Jurkat, Clone E6-1 (cell line): ENCODE data around the gene NMD3.
"Not testable (repeated sequence)": the region's sequence is repeated elsewhere in the genome, so short reads cannot be mapped to it uniquely, and the experiment has no call there.

ENCODE experiments used
- DNase-seq: peaks from one replicate; pipeline ENCODE4 v3.0.0-alpha.2; 2011; ENCODE audit warnings: low read depth, low spot score
- H3K4me3 ChIP-seq: 2 replicates; pipeline ENCODE4 v1.5.1; 2011; ENCODE audit warnings: mild to moderate bottlenecking, low read length, control low read depth, moderate library complexity

The NMD3 gene

GRCh38 chr3:161271646-161272045, 50.5 kb downstream of the NMD3 start:
- DNase-seq = peak; percentile 64
- H3K4me3 ChIP-seq = no peak overlapping the region

GRCh38 chr3:161272524-161272923, 51.4 kb downstream of the NMD3 start:
- no peak for DNase-seq
- no peak overlapping the region for H3K4me3 ChIP-seq

DNA sequence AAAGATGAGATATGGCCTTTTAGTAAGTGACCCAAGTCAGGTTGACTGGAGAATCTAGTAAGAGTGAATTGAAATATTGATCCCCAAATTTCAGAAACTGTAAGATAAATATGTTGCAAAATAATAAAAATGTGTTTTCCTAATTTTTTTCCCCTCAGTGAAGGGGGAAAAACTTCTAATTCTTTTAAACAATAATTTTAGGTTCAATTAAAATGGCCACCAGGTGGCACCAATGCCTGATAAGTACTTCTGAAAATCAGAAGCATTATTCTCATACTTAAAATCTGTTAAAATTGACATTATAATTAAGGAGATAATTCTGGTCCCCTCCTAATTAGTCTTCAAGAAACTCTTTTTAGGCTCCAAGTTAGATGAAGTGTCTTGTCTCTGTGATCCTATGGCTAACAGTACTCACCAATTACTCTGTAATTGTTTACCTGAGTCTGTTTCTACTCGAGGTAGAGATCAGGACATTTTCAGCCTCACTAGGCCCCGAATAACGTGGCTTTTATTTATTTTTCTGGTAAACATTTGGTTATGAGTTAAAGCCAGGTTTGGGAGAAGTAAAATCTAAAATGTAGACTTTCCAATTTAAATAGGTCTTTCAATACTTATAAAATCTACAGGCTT, 52.6 kb downstream of the NMD3 start:
- H3K4me3 ChIP-seq = no peak overlapping the region
- DNase-seq = peak; percentile 38

GRCh38 chr3:161274691-161275298, 53.7 kb downstream of the NMD3 start:
- DNase-seq = peak; percentile 57
- H3K4me3 ChIP-seq = no peak overlapping the region

DNA sequence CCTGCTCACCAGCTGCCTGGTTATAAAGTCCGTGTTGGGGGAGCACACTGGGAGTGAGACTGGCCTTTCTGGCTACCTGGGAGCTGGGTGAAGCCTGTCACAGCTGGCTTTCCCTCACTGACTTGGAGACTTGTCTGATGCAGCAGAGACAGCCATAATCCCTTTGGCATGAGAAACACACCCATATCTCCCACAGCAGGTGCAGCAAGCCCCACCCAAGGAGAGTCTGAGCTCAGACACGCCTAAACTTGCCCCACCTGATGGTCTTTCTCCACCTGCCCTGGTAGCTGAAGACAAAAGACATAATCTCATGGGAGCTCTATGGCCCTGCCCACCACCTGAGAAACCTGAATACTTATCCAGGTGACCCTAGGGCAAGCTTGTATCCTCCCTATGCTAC, 54.8 kb downstream of the NMD3 start:
- no peak overlapping the region for H3K4me3 ChIP-seq
- no peak for DNase-seq

- DNase-seq, H3K4me3 ChIP-seq: not testable (repeated sequence)
These were observed 61.3 kb downstream of the NMD3 start for GRCh38 chr3:161282387-161282786.

DNA sequence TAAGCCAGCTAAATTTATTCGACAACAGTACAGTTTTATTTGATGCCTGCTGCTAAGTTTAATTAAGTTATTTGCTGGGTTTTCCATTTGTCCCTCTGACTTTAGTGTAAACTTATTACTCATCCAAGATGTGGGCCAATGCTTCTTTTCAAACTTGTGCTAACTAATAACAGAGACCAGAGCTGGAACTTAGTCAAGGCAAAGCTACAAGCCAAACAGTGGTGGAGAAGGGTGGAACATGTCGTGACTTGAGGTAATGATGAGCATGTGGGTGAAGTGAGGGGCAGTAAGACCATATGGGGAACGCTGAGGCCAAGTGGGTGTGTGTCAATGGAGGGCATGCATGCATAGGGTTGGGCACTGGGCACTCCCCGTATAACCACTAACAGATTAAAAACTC, 63.9 kb downstream of the NMD3 start:
- DNase-seq = no peak
- H3K4me3 ChIP-seq = no peak overlapping the region

- no peak for DNase-seq
- no peak overlapping the region for H3K4me3 ChIP-seq
These were observed 68.1 kb downstream of the NMD3 start for GRCh38 chr3:161289174-161289573.

GRCh38 chr3:161291191-161291901, 70.2 kb downstream of the NMD3 start:
- no peak for DNase-seq
- H3K4me3 ChIP-seq = no peak overlapping the region

DNA sequence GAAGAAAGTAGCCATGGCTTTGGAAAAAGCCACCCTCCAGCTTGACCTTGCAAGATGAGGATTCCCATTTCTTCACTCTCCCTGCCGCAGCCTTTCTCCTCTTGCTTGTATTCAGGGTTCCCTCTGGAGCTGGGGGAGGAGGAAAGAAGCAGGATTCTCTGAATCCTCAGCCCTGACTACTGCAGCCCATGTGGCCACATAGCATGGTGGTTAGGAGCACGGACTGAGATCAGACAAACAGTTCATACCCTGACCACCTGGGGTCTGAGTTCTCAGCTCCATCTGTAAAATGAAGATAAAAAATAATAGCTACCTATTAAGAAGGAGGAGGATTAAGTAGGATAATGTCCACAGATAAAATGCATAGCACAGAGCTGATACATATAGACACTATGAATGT, 72.3 kb downstream of the NMD3 start:
- DNase-seq = no peak
- H3K4me3 ChIP-seq = no peak overlapping the region

DNA sequence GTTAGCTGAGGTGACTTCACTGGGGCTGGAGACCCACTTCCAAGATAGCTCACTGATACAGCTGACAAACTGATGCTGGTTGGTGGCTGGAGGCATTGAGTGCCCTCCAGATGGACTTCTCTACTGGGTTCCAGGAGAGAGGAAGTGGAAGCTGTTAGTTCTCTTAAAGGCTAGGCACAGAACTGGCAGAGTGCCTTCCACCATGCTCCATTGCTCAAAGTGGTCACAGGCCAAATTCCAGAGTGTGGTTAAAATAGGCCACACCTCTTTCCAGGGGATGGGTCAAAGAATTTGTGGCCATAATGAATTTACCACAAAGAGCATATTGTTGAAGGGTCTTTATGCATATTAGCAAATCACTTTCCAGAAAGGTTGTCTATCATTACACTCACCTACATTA, 74.2 kb downstream of the NMD3 start:
- H3K4me3 ChIP-seq = no peak overlapping the region
- DNase-seq = no peak

DNA sequence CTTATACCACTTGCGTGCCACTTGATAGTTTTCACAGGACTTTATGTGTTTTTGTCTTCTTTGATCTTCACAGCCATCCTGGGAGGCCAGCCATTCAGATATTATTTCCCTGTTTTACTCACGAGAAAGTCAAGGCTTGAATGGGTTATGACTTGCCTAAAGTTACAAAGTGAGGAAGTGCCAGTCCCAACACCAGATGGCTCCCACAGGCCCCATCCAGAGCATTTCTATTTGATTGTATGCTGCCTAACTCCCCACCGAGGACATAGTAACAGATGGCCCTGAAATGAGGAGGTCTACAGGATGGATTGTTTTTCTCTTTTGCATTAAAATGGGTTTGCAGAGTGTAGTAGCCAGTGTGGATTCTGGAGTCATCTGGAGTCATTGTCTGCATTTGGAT, 75.7 kb downstream of the NMD3 start:
- no peak overlapping the region for H3K4me3 ChIP-seq
- DNase-seq = no peak
